Measurements from ENCODE around the gene CCDC89.

CCDC89 gene

GRCh38 chr11:85709941-85710702 is 24.1 kb upstream of the CCDC89 start:
- POLR2A ChIA-PET (ENCODE audit: low non-redundant PET): no interaction called here
- TF ChIP-seq, protein P1, sequence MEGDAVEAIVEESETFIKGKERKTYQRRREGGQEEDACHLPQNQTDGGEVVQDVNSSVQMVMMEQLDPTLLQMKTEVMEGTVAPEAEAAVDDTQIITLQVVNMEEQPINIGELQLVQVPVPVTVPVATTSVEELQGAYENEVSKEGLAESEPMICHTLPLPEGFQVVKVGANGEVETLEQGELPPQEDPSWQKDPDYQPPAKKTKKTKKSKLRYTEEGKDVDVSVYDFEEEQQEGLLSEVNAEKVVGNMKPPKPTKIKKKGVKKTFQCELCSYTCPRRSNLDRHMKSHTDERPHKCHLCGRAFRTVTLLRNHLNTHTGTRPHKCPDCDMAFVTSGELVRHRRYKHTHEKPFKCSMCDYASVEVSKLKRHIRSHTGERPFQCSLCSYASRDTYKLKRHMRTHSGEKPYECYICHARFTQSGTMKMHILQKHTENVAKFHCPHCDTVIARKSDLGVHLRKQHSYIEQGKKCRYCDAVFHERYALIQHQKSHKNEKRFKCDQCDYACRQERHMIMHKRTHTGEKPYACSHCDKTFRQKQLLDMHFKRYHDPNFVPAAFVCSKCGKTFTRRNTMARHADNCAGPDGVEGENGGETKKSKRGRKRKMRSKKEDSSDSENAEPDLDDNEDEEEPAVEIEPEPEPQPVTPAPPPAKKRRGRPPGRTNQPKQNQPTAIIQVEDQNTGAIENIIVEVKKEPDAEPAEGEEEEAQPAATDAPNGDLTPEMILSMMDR (conservative IDR thresholded peaks at IDR 0.05; ENCODE audit: low read depth): no peak
- CTCF ChIA-PET: interaction anchor here (0.6 kb wide), 2 partner anchors 30 to 332 kb away, joined by 3 read pairs; no protein-coding TSS in a partner anchor
- no peak for DNase-seq (ENCODE audit: low spot score)
- no peak overlapping the region for H3K27ac ChIP-seq

- H3K27ac ChIP-seq: no peak overlapping the region
- TF ChIP-seq, protein P1 (conservative IDR thresholded peaks at IDR 0.05; ENCODE audit: low read depth): no peak
- CTCF ChIA-PET: no interaction called here
- POLR2A ChIA-PET (ENCODE audit: low non-redundant PET): no interaction called here
- no peak for DNase-seq (ENCODE audit: low spot score)
Observed at GRCh38 chr11:85705800-85706199, 19.8 kb upstream of the CCDC89 start.

DNA sequence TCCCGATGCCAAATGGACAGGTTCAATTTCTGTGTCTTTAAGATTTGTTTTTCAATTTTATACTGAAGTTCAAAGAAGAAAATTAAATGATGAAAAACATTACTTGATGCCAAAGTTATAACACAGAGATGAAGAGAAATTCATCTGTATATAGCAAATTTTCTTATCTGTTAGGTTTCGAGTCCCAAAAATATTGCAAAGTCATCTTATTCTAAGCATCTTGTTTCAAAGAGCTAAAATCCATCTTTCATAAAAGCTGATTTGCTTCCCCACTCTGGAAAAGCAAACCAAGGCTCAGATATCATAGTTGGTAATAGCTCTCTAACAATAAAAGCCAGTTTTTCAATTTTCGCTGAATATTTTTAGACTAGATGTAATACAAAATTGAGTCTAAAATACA is 19.0 kb upstream of the CCDC89 start:
- H3K27ac ChIP-seq: no peak overlapping the region
- POLR2A ChIA-PET (ENCODE audit: low non-redundant PET): no interaction called here
- TF ChIP-seq, protein P1 (conservative IDR thresholded peaks at IDR 0.05; ENCODE audit: low read depth): no peak
- CTCF ChIA-PET: interaction anchor here (0.6 kb wide), 1 partner anchor 527 kb away, joined by 3 read pairs; no protein-coding TSS in a partner anchor
- DNase-seq (ENCODE audit: low spot score): no peak

DNA sequence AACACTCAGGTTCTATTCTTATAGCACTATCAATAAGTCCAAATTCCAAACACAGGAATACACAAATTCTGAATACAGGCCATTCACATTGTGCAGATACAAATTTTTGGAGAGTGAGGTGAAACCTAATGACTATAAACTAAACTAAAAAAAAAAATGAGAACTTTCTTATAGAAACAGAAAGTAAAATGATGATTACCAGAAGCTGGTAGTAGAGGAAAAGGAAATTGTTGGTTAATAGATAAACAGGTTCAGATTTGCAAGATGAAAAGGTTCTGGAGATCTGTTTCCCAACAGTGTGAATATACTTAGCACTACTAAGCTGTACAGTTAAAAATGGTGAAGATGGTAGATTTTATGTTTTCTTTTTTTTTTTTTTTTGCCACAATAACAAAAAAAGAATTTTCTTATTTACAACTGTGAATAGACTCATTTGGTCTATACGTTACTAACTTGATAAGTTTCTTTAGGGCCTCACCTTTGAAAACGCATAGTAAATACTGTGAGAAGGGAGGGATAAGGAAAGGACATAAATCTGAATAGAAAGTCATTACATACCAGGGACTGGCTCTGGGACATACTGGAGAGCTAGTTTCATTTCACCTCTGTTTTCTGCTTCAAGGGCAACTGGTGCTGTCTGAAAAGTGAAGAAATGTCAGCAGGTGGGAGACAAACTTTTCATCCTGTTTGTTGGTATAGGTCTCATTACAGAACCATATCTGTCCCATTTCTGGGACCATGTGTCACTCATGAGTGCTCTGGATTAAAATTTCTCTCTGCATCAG is 14.2 kb upstream of the CCDC89 start:
- ChIA-PET CTCF (interaction anchor here (0.5 to 0.6 kb wide), 2 partner anchors 76 to 1104 kb away, joined by 3 to 4 read pairs; no protein-coding TSS in a partner anchor), POLR2A (ENCODE audit: low non-redundant PET) (no interaction called here)
- no peak for DNase-seq (ENCODE audit: low spot score)
- H3K27ac ChIP-seq: no peak overlapping the region
- TF ChIP-seq, protein P1 (conservative IDR thresholded peaks at IDR 0.05; ENCODE audit: low read depth): no peak

DNA sequence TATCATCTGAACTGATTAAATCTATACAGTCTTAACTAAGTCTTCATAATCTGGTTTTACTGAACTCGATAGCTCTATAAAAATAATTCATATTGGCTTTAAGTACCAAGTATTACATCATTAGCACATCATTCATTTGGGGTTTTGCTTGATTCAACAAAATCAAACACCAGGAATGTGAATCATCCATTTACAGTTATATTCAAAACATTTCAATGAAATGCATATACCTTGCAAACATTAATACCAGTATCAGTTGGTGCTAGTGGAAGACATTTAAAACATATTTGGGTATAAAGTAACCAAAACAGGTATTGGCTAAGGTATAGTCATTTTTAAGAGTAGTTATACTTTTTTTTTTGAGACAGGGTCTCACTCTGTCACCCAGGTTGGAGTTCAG is 12.2 kb upstream of the CCDC89 start:
- POLR2A ChIA-PET (ENCODE audit: low non-redundant PET): no interaction called here
- no peak overlapping the region for H3K27ac ChIP-seq
- TF ChIP-seq, protein P1 (conservative IDR thresholded peaks at IDR 0.05; ENCODE audit: low read depth): no peak
- DNase-seq (ENCODE audit: low spot score): no peak
- CTCF ChIA-PET: no interaction called here

GRCh38 chr11:85697747-85698146 is 11.8 kb upstream of the CCDC89 start:
- TF ChIP-seq, protein P1 (conservative IDR thresholded peaks at IDR 0.05; ENCODE audit: low read depth): no peak
- CTCF ChIA-PET: no interaction called here
- no peak overlapping the region for H3K27ac ChIP-seq
- DNase-seq (ENCODE audit: low spot score): no peak
- POLR2A ChIA-PET (ENCODE audit: low non-redundant PET): no interaction called here
